AG09309 (cell line): ENCODE measurements around the gene DCAF8.

Experiments used
- DNase-seq: peaks from one replicate; pipeline ENCODE4 v3.0.0-alpha.2; 2010; ENCODE audit warnings: low read depth
- H3K4me3 ChIP-seq: 2 replicates; pipeline ENCODE4 v1.5.1; 2011; ENCODE audit warnings: mild to moderate bottlenecking, low read depth, low read length, moderate library complexity; ENCODE audit not compliant: control insufficient read depth
- CTCF ChIP-seq: IDR thresholded peaks from 2 replicates; pipeline ENCODE4 v1.5.1; 2011; ENCODE audit warnings: mild to moderate bottlenecking, low read depth, low read length, inconsistent platforms; ENCODE audit not compliant: insufficient read depth, control insufficient read depth; ENCODE audit errors: missing control alignments

Gene DCAF8

GRCh38 chr1:160264795-160265307, 2.5 kb upstream of the DCAF8 start:
- H3K4me3 ChIP-seq: no peak overlapping the region
- no peak for TF ChIP-seq CTCF
- DNase-seq: no peak

- no peak for TF ChIP-seq CTCF
- DNase-seq: no peak
These were observed 825 bp downstream of the DCAF8 start for GRCh38 chr1:160261556-160261892.

GRCh38 chr1:160260406-160261382, 1.7 kb downstream of the DCAF8 start:
- DNase-seq: peak; percentile 85
- no peak for TF ChIP-seq CTCF
- peak overlapping the region; percentile 93 for H3K4me3 ChIP-seq

More at GRCh38 chr1:160261556-160261892, 825 bp downstream of the DCAF8 start:
- H3K4me3 ChIP-seq: peak overlapping the region; percentile 93

- TF ChIP-seq CTCF: no peak
- DNase-seq: no peak
- no peak overlapping the region for H3K4me3 ChIP-seq
These were observed 4.1 kb downstream of the DCAF8 start for GRCh38 chr1:160258177-160258798.

- no peak overlapping the region for H3K4me3 ChIP-seq
These were observed 4.8 kb downstream of the DCAF8 start for GRCh38 chr1:160257411-160258015.

More at GRCh38 chr1:160257411-160258015, 4.8 kb downstream of the DCAF8 start:
- no peak for TF ChIP-seq CTCF
- no peak for DNase-seq
